GM18873 (cell line): ENCODE results near the gene TUBB4B.
"Not testable (repeated sequence)": the region's sequence is repeated elsewhere in the genome, so short reads cannot be mapped to it uniquely, and the experiment has no call there.

ENCODE experiments used
- ATAC-seq: cut with Tn5 transposase; IDR thresholded peaks from one replicate; pipeline ENCODE4 v1.9.1; 2021; ENCODE audit warnings: mild to moderate bottlenecking, moderate library complexity, moderate number of reproducible peaks; ENCODE audit not compliant: unreplicated experiment, low FRiP score

The TUBB4B gene

DNA sequence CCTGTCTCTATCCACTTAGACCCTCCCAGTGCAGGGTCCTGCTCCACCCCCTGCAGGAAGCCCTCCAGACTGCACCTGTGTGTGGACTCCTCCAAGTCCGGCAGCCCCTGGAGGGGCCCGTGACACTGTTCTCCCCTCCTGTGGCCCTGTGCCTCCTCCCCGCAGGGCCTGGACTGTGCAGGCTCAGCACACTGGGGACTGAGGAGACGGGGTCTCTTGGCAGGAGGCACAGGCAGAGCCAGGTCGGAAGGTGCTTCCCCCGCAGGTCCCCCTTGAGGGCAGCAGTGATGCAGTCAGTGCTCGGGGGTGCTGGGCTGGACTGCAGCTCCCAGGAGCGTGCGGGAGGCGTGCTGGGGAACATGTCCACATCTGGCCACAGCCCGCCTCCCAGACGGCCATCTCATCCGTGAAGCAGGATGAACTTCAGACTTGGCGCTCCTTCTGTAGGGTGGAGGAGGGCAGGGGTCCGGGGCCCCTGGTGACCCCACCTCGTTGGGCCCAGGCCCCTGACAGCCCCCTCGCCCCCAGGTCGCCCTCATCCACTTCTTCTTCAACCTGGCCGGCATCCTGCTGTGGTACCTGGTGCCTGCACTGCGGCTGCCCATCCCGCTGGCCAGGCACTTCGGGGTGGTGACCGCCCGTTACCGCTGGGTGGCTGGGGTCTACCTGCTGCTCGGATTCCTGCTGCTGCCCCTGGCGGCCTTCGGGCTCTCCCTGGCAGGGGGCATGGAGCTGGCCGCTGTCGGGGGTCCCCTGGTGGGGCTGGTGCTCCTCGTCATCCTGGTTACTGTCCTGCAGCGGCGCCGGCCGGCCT lies 5.5 kb upstream of the TUBB4B start:
- no peak for ATAC-seq

- no peak for ATAC-seq
Observed at GRCh38 chr9:137236238-137236935, 4.7 kb upstream of the TUBB4B start.

- no peak for ATAC-seq
Observed at GRCh38 chr9:137236936-137237421, 4.1 kb upstream of the TUBB4B start.

DNA sequence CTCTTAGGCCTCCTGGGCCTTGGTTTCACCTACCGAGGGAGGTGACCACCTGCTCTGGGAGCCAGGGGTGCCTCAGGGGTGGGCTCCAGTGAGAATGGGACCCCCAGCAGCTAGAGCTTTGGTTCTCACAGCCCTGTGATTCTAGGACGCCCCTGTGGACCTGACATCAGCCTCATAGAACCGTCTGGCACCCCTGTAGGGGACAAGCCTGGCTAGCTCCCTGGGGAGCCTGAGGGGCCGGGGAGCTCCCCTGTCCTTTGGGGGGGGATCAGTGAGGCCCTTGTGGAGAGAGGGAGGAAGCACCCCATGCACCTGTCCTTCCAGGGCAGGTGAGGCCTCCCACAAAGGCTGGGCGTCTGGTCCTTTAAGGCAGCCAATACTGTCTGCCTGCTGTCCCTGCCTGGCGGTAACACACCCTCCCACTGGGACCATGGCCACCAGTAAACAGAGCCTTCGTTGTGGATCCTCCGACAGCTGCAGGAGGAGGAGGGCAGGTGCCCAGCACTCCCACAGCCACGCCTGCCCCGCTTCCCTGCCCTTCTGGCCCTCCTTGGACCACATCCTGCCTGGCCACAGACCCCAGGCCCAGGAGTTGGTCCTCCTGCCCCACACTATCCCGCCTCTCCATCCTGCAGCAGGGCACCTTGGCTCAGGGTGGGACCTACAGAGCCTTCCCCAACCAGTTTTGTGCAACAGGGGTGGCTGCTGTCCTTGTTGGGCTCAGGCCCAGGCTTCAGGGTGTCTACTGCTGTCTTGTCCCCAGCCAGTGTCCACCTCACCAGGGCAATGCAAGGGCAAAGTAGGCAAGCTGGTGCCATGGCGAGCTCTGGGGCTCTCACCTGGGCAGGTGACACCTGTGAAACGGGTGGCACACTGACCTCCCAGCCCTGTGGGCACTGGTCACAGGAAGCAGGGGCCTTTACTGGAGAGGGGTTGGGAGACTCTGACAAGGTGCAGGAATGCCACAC lies 3.0 kb upstream of the TUBB4B start:
- no peak for ATAC-seq

- ATAC-seq, result not testable (repeated sequence)
Observed at GRCh38 chr9:137239541-137240200, 1.4 kb upstream of the TUBB4B start.

GRCh38 chr9:137240318-137240840 lies 708 bp upstream of the TUBB4B start:
- peak; percentile 7 for ATAC-seq

GRCh38 chr9:137241490-137242268 lies 592 bp downstream of the TUBB4B start:
- peak; percentile 3 for ATAC-seq

GRCh38 chr9:137242269-137243203 lies 1.4 kb downstream of the TUBB4B start:
- no peak for ATAC-seq

DNA sequence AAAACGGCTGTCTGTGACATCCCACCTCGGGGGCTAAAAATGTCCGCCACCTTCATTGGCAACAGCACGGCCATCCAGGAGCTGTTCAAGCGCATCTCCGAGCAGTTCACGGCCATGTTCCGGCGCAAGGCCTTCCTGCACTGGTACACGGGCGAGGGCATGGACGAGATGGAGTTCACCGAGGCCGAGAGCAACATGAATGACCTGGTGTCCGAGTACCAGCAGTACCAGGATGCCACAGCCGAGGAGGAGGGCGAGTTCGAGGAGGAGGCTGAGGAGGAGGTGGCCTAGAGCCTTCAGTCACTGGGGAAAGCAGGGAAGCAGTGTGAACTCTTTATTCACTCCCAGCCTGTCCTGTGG lies 2.2 kb downstream of the TUBB4B start:
- ATAC-seq, result not testable (repeated sequence)

DNA sequence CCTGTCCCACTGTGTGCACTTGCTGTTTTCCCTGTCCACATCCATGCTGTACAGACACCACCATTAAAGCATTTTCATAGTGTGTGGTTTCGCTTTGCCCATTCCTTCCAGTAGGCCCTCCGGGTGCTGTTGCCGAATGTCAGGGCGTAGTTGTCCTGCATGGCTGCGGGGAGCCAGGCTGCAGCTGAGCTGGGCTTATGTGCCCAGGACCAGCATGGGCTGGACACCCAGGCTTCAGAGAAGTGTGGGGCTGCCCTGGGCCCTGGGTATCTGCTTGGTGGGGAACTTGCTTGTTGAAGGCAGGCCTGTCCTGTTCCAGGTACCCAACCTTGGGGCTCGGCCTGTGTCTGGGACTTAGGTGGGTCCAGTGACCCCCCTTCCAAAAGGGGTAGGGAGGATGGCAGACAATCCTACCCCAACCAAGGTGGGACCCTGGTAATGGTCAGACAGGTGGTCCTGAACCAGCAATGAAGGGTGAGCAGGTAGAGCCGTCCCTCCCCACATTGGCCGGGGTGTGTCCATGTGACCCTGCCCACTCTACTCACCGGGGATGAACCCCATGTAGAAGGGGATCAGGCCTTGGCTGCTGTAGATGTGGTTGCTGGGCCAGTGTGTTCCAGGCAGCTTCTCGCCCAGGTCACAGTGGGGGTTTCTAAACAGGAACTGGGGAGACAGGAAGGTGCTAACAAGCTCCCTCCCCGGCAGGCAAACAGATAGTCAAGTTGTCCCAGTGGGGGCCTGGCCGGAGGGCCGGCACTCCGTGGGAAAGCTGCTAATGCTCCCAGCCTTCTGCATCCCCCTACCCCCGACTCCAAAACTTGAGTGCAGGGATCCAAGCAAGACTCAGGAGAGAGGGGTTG lies 2.8 kb downstream of the TUBB4B start:
- ATAC-seq, result no peak

DNA sequence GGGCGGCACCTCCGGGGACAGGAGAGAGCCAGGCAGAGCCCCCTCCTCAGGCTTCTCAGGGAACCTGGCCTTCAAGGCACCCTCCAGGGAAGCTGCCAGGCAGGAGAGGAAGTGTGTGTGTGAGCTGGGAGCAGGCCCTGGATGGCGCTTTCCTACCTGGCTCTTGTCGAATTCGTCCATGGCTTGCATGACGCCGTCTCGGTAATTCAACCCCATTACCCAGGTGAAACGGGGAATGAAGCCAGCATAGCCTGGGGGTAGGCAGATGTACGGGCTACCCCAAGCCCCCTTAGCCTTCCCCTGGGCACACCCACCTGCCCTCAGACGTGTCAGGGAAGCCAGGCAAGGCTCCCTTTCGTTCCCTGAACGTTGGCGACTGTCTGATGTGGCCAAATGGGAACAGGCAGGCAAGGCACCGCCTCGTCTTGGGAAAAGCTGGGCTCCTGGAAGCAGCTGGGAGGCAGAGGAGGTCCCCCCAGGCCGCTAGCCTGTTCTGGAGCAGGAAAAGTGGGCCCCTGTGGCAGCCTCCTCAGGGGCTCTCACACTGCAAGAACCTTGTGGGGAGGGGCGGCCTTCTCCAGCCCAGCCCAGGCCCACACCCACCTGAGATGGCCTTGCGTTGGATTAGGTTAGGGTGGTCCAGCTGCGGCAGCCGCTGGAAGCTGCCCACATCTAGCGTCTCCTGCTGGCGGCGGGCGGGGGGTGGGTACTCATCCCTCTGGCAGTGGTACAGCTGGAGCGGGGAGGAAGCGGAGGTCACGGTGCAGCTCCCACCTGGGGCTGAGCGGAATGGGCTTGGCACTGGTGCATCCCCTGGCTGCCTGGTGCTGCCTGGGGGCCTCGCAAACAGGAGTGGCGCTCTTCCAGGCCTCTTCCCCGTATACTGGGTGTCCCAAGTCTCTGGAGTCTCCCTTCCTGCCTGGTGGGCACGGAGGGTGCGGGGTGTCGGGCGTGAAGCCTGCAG lies 3.7 kb downstream of the TUBB4B start:
- ATAC-seq, result no peak

DNA sequence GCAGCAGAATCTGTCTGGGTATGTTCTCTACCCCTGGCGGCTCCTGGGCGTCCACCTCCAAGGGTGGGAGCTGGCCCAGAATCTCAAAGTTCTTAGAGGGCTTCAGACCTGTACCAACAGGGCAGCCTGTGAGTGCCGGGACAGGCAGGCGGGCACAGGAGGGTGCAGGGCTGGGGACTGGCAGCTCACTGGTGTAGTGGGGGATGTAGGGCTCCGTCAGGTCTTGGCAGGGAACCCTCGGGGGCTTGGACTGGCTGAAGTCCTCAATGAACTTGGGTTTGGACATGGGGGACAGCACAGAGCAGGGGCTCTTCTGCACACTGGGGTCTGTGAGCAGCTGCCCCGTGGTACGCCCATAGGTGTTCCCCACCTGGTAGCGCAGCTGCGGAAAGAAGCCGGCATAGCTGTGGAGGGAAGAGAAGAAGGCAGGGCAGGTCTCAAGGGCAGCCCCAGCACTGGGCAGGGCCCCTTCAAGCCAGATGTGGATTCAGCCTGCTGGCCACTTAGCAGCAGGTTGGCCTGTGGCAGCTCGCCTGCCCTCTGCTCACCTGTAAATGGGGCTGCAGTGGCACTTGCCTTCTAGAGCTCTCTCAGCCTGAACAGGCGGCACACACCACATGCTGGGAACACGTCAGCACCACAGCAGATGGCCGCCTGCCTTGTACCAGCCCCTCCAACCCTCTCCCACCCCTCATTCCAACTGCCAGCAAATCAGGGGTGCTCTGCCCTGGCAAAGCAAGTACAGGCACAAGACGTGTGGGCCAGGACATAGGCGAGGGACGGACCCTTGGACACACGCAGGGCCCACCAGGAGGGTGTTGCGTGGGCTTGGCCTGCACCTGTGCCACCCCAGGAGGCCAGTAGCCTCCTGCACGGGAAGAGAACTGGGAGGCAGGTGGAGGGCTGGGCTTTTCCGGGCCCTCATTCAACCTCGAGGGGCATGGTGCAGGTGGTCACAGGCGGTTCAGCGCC lies 4.6 kb downstream of the TUBB4B start:
- no peak for ATAC-seq

DNA sequence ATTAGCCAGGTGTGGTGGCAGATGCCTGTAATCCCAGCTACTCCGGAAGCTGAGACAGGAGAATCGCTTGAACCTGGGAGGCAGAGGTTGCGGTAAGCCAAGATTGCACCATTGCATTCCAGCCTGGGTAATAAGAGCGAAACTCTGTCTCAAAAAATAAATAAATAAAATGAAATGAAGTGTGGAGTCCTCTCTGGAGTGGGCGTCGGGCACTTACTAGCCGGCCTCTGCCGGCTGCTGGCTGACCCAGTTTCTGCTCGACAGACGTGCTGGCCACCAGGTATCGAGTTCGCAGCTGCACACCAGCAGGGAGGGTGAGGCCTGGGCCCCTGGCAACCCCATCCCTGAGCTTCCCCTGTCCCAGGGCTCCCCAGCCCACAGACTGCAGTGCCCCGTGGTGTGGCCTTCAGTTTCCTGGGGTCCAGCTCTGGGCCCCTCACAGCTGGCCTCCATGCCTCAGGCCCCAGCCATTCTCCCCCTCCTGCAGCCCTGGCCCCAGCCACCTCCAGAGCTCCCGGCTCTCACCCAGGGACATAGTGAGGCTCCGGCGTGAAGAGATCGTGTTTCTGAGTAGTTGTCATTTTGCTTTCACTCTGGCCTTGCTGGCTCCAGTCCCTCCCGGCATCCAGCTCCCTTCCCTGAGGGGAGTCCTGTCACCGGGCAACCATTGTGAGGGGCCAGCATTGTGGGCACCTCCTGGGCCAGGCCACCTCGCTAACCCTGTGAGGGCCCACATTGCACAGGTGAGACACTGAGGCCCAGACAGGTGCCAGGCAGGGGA lies 6.2 kb downstream of the TUBB4B start:
- no peak for ATAC-seq

DNA sequence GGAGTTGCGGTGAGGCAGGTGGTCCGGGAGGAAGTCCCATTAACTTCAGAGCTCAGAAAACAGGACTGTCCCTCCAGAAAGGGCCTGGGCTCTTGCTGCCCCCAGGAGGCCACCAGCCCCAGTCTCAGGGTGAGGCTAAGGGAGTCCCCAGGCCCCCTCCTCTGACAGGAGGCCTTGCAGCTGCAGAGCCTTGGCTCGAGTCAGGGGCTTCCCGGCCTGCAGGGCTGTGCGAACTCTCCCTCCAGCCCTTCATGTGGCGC lies 6.8 kb downstream of the TUBB4B start:
- no peak for ATAC-seq
